Measurements from ENCODE around the gene MAPK4. TPM values are rescaled to one million over a fixed set of nuclear protein-coding genes. Genes with fewer than 3 reads are reported as not detected.

MAPK4 gene
- total RNA-seq, 2 donors from 2014 or later, result 10.6 to 12.6 TPM

DNA sequence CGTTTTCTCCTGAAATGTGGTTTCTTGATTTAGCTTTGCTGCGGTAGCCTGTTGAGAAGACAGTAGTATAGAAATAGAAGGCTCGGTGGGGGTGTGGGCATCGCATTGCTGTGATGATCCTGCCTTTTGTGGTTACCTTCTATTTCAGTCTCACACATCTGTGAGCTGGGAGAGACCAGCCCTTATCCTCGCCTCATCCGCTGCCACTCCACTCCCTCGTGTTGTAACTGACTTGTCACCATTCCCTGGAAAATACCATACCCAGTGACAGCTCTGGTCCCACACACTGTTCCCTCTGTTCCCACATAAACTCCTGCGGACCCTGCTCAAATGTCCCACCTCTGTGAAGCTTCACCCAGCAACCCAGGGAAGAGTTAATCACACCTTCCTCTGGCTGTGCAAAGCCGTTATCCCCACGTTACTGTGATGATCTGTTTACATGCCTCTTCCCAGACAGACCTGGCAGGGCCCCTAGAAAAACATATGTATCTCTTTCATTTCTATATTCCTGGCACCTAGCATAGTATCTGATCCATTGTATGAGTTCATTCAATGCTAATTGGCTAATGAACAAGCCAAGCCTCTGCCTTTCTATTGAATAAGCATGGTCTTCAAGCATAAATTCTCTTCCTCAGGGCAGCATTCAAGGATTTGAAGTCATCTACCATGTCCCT, 114.6 kb downstream of the MAPK4 start:
- Histone ChIP-seq H3K27ac (no peak overlapping the region), H3K36me3 (no peaks in the 10 kb centered on the region), H3K4me1 (replicated peaks) (no peaks in the 10 kb centered on the region), H3K4me3 (no peak overlapping the region), H3K9me3 (no peaks in the 10 kb centered on the region), H3K27me3 (replicated peaks; ENCODE audit: insufficient read depth) (no peaks in the 10 kb centered on the region)
- no peak for DNase-seq (ENCODE audit: low spot score)
- intact Hi-C loops (cut with DNase I), result no loop called here
- no peak for TF ChIP-seq POLR2A (IDR thresholded peaks at IDR 0.05)
- no peak for TF ChIP-seq POLR2AphosphoS5 (IDR thresholded peaks at IDR 0.05)
- TF ChIP-seq, protein P1, sequence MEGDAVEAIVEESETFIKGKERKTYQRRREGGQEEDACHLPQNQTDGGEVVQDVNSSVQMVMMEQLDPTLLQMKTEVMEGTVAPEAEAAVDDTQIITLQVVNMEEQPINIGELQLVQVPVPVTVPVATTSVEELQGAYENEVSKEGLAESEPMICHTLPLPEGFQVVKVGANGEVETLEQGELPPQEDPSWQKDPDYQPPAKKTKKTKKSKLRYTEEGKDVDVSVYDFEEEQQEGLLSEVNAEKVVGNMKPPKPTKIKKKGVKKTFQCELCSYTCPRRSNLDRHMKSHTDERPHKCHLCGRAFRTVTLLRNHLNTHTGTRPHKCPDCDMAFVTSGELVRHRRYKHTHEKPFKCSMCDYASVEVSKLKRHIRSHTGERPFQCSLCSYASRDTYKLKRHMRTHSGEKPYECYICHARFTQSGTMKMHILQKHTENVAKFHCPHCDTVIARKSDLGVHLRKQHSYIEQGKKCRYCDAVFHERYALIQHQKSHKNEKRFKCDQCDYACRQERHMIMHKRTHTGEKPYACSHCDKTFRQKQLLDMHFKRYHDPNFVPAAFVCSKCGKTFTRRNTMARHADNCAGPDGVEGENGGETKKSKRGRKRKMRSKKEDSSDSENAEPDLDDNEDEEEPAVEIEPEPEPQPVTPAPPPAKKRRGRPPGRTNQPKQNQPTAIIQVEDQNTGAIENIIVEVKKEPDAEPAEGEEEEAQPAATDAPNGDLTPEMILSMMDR (IDR thresholded peaks at IDR 0.05), result no peak
- WGBS, result 66% methylated on average over 10 of the region's 10 CpGs

DNA sequence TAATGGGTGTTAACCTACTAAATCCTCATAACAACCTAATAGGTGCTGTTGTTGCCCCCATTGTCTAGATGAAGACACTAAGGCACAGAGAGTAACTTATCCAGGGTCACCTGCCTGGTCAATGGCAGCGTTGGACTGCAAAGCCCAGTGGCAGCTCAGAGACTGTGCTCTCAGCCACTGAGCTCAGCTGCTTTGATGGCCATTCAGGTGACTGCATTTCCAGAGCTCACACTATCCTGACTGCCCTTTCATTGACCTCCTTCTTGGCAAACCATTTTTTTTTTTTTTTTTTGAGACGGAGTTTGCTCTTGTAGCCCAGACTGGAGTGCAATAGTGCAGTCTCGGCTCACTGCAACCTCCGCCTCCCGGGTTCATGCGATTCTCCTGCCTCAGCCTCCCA, 115.2 kb downstream of the MAPK4 start:
- Histone ChIP-seq H3K4me3 (no peak overlapping the region), H3K9me3 (no peaks in the 10 kb centered on the region), H3K27me3 (replicated peaks; ENCODE audit: insufficient read depth) (no peaks in the 10 kb centered on the region), H3K27ac (no peak overlapping the region), H3K36me3 (no peaks in the 10 kb centered on the region), H3K4me1 (replicated peaks) (no peaks in the 10 kb centered on the region)
- intact Hi-C loops (cut with DNase I), result no loop called here
- WGBS, result 87% methylated on average over 6 of the region's 6 CpGs
- TF ChIP-seq POLR2A (IDR thresholded peaks at IDR 0.05), result no peak
- TF ChIP-seq, protein P1 (IDR thresholded peaks at IDR 0.05), result no peak
- no peak for TF ChIP-seq POLR2AphosphoS5 (IDR thresholded peaks at IDR 0.05)
- DNase-seq (ENCODE audit: low spot score), result no peak

DNA sequence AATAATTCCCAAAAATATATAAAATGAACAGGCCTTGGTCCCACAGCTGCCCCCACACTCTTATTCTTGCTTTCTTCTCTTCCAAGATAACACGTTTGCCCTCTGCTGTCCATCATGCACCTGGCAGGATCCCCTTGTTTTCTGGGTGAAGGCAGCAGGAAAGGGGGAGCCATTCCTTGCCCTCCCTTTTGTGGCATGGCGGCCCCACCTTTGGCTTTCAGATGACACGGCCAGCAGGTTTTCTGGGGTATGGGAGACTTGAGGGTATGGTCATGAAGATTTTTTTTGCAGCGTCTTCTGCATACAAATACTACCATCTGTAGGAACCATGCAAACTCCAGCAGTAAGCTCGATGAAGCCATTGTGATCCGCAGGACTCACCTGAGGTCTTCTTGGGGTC, 118.8 kb downstream of the MAPK4 start:
- no peaks in the 10 kb centered on the region for H3K4me1 ChIP-seq (replicated peaks)
- no peak overlapping the region for H3K4me3 ChIP-seq
- intact Hi-C loops (cut with DNase I), result no loop called here
- no peak for DNase-seq (ENCODE audit: low spot score)
- no peak overlapping the region for H3K27ac ChIP-seq
- H3K36me3 ChIP-seq, result no peaks in the 10 kb centered on the region
- WGBS, result 97% methylated on average over 6 of the region's 6 CpGs
- no peaks in the 10 kb centered on the region for H3K27me3 ChIP-seq (replicated peaks; ENCODE audit: insufficient read depth)
- TF ChIP-seq, protein P1 (IDR thresholded peaks at IDR 0.05), result no peak
- no peak for TF ChIP-seq POLR2AphosphoS5 (IDR thresholded peaks at IDR 0.05)
- no peak for TF ChIP-seq POLR2A (IDR thresholded peaks at IDR 0.05)
- no peaks in the 10 kb centered on the region for H3K9me3 ChIP-seq

DNA sequence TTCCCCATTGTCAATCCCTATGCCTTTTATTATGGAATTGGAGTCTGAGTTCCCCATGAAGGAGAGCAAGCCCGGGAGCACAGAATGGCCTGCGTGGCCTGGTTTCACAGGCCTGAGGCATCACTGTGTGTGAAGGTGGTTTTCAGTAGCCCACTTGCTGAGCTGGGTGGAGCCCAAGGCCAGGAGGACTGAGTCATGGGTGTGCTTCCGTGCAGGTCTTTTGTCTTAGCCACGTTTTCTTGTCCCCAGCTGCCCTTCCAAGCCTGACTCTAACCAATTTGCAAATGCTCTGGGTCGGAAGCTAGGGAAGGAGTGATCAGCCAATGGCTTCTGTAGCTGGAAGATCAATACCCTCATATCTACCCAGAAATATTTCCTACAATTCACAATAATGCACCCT, 119.2 kb downstream of the MAPK4 start:
- H3K36me3 ChIP-seq, result no peaks in the 10 kb centered on the region
- H3K9me3 ChIP-seq, result no peaks in the 10 kb centered on the region
- 89% methylated on average over 5 of the region's 5 CpGs for WGBS
- H3K4me1 ChIP-seq (replicated peaks), result no peaks in the 10 kb centered on the region
- H3K27ac ChIP-seq, result no peak overlapping the region
- DNase-seq (ENCODE audit: low spot score), result no peak
- no peaks in the 10 kb centered on the region for H3K27me3 ChIP-seq (replicated peaks; ENCODE audit: insufficient read depth)
- no peak overlapping the region for H3K4me3 ChIP-seq
- TF ChIP-seq POLR2AphosphoS5 (IDR thresholded peaks at IDR 0.05), result no peak
- TF ChIP-seq, protein P1 (IDR thresholded peaks at IDR 0.05), result no peak
- TF ChIP-seq POLR2A (IDR thresholded peaks at IDR 0.05), result no peak
- intact Hi-C loops (cut with DNase I), result no loop called here

DNA sequence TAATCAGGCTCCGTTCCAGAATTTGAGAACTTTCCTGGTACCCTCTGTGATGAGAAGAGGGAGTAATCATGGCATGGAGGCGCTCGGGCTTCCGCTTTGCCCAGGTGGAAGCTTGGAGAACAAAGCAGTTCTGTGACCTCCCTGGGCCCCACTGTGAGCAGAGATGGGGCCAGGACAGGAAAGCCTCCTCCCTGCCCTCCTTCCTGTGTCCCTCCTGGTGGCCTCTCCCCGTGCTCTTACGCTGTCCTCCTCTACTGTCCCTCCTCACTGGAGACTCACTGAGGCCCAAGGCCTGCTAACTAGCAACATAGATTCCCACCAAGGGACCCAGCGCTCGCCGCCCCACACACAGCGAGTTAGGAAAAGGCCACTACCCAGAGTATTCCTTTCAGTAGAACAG, 119.8 kb downstream of the MAPK4 start:
- intact Hi-C loops (cut with DNase I), result no loop called here
- Histone ChIP-seq H3K27ac (no peak overlapping the region), H3K36me3 (no peaks in the 10 kb centered on the region), H3K9me3 (no peaks in the 10 kb centered on the region), H3K4me3 (no peak overlapping the region), H3K27me3 (replicated peaks; ENCODE audit: insufficient read depth) (no peaks in the 10 kb centered on the region), H3K4me1 (replicated peaks) (no peaks in the 10 kb centered on the region)
- DNase-seq (ENCODE audit: low spot score), result no peak
- TF ChIP-seq POLR2A (IDR thresholded peaks at IDR 0.05), result no peak
- TF ChIP-seq, protein P1 (IDR thresholded peaks at IDR 0.05), result no peak
- no peak for TF ChIP-seq POLR2AphosphoS5 (IDR thresholded peaks at IDR 0.05)
- 97% methylated on average over 10 of the region's 10 CpGs for WGBS

All from prostate gland (tissue), 2 donors.